ENCODE data around the gene SRSF3.

- TF ChIP-seq CTCF (IDR thresholded peaks at IDR 0.05): no peak
- TF ChIP-seq EZH2 (IDR thresholded peaks at IDR 0.05; ENCODE audit: borderline replicate concordance, insufficient read depth, low read depth, low read length, poor library complexity, severe bottlenecking): no peak
These were observed 16.1 kb upstream of the SRSF3 start for GRCh38 chr6:36578030-36578429.

Measured in B cell (primary cell).